ENCODE measurements around the gene ANKK1.

Gene ANKK1

DNA sequence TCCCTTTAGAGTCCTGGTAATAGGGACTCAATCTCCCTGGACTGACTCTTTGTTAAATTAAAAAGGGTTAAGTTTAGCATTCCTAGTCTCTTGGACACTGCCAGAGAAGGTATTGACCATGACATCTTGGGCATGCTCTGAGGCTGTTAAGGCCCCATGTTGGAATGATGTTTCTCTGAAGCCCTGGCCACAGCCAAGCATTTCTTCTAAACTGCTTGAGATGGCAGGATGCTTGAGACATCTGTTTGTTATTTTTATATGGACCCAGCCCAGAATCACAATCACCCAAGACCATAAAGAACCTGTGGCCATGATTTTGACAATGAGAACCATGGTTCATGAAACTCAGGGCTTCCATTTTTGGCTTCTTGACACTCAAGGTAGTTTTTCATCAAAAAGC lies 5.5 kb upstream of the ANKK1 start:
- no peak for DNase-seq

DNA sequence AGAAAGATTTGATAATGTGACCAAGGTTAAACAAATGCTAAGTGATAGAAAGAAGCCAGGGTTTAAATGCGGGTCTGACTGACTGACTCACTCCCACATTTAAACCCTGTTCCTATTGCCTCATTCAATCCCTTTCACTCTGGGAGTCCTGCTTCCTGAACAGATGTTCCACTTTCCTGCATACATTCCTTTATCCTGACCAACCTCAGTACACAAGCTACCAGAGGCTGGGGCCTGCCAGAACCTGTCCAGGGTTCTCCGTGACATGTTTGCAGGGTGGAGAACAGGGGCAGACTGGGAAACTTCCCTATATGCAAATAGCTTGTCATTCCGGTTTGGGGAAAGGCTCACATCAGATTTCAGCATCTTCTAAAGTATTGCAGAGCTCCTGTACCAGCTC lies 3.0 kb upstream of the ANKK1 start:
- no peak for DNase-seq

DNA sequence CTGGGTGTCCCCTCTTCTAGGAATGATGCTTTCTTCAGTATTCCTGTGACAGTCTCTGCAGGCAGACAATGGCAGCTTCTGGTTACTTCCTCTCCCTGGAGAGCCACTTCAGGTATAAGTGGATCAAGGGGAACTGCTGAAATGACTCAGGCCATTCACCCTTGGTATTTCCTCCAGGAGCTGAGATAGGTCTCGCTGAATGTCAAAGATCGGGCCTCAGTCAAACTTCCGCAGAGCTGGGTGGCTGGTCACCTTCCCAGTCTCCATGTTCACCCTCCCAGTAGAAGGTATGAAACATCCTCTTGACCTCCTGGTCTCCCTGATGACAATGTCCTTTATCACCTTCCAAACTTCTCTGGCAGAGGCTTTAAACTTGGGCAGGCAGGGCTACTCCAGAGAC lies 1.8 kb upstream of the ANKK1 start:
- DNase-seq = no peak

DNA sequence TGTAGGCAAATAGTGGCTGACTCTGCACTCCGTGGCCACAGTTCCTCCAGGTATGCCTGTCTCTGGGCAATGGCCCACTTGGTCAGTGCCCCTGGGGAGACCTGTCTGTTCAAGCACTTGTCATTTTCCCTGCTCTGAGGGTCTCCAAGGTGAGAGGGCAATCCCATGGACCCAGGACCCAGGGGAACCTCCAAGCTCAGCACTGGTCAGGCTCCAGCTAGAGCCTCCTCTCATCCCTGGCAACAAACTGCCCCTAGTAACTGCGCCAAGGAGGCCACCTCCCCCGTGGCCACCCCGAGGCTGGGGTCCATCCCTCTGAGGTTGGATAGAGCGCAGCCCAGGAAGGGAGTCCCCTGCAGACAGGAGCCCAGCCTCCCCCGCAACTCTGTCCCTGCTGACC lies 713 bp upstream of the ANKK1 start:
- DNase-seq = no peak

DNA sequence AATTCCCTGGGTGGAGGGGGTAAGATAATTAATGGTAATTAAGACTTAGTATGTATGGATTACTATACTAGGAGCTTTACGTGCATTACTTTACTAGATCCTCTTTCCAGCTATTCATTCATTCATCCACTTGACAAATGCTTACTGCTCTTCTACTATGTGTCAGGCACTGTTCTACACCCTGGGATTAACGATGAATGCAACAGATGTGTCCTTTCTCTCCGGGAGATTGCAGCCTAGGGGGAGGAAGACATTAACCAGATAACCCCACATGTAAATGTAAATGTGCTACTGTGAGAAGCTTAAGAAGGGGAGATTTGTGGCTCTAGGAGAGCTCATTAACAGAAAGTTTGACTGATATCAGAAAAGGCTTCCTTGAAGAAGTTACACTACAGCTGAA lies 1.7 kb downstream of the ANKK1 start:
- no peak for DNase-seq

DNA sequence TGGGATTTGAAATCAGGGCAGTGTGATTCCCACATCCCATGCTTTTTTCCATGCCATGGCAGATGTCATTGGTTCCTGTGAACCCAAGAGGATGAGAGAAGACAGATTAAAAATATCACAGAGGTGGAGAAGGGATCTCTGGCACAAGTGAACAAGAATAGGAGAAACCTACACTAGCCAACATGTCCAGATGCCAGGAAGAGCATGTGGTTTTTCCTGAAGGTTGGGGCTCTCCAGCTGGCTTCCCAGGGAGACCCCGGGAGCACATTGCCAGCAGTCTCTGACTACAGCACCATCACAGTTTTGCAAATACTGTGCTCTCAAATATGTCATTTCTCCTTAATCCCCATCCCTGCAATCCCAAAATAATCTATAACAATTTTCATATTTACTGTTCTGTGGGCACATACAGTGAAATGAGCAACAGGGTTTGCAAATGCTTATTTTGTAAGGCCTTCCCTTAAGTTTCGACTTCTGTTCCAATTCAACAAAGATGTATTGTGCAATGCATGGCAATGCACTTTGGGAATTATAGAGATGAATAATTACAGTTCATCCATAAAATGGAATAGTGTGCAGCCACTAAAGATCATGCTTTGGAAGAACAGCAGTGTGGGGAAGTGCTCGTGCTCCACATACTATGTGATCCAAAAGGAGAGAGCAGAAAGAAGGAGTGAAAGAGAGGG lies 4.8 kb downstream of the ANKK1 start:
- no peak for DNase-seq

DNA sequence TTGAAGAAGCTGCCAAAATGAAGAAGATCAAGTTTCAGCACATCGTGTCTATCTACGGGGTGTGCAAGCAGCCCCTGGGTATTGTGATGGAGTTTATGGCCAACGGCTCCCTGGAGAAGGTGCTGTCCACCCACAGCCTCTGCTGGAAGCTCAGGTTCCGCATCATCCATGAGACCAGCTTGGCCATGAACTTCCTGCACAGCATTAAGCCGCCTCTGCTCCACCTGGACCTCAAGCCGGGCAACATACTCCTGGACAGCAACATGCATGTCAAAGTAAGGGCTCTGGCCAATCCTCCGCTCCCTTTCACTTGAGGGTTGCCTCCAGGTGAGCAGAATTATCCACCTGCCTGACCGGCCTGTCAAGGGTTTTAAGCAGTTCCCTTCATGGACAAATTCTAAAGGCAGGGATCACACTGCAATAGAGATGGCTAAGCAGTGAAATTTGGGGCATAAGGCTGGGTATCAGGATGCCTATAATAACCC lies 6.0 kb downstream of the ANKK1 start:
- DNase-seq = no peak

DNA sequence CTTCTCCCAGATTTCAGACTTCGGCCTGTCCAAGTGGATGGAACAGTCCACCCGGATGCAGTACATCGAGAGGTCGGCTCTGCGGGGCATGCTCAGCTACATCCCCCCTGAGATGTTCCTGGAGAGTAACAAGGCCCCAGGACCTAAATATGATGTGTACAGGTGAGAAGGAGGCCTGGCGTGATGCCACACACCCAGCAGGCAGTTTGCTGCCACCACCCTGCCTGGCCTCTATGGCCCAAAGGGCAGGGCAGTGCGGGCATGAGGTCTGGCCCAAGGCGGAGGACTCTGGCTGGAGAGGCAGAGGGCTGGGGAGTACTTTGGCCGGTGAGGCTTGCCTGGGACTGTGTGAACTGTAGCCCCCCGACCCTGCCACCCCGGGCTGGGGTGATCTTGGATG lies 7.3 kb downstream of the ANKK1 start:
- no peak for DNase-seq

DNA sequence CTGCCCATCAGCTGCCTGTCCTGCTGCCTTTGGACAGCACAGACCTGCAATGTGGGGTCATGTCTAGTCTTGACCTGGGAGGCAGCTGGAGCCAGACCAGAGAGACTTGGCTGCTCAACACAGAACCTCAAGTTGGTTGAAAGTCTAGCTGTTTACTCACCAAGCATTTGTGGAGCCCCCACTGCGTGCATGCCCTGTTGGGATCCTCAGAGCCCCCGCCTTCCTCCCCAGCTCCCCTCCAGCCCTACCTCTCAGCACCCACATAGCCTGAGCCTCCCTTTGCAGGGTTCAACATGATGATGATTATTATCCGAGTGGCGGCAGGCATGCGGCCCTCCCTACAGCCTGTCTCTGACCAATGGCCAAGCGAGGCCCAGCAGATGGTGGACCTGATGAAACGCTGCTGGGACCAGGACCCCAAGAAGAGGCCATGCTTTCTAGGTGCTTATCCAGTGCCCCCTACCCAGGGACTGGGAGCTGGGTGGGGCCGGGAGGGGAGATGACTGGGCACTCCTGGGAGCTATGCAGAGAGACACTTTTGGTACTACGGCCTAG lies 8.3 kb downstream of the ANKK1 start:
- DNase-seq = no peak

DNA sequence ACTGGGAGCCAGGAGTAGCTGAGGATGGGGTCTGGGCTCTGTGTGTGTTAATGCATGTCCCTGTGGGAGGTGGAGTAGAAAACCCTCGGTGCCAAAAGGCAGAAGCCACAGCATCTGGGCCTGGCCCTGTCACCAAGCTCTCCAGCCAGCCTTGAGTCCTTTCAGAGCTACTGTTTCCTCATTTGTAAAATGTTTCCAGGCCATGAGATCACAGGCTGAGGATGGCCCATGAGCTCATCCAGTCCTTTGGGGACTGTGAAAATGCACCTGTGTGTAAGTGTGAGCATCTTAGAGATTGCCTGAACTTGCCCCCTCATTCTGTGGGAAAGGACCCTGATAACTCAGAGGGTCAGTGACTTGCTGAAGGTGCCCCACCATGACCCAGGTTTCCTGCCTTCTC lies 9.1 kb downstream of the ANKK1 start:
- DNase-seq = no peak

DNA sequence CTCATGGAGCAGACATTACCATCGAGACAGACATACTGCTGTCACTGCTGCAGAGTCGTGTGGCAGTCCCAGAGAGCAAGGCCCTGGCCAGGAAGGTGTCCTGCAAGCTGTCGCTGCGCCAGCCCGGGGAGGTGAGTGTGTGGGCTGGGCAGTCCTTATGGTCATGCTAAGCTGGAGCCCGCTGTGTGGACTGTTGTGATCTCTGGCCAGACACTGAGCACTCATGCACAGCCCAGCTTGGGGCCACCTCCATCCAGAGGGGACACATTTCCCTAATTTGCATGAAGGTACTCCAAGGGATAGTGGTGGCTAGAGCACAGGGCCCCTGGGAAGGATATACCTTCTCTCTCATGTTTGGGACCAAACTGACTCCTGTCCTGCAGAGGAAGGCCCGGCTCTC lies 9.6 kb downstream of the ANKK1 start:
- no peak for DNase-seq

DNA sequence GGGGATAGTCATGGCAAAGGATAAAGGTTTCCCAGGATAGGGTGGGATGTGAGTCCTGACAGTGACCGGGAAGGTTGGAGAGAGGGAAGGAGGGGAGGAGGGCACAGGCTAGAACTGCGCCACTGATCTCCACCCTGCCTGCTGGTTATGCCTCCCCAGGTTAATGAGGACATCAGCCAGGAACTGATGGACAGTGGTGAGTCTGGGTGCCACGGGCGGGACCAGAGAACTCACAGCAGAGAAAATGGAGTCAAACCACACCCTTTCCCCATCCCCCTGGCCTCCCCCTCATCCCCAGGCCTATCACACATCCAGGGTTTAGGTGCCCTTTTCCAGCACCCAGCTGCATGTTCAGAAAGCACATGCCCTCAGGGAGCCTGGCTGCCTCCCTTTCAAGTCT lies 10.2 kb downstream of the ANKK1 start:
- DNase-seq = no peak

DNA sequence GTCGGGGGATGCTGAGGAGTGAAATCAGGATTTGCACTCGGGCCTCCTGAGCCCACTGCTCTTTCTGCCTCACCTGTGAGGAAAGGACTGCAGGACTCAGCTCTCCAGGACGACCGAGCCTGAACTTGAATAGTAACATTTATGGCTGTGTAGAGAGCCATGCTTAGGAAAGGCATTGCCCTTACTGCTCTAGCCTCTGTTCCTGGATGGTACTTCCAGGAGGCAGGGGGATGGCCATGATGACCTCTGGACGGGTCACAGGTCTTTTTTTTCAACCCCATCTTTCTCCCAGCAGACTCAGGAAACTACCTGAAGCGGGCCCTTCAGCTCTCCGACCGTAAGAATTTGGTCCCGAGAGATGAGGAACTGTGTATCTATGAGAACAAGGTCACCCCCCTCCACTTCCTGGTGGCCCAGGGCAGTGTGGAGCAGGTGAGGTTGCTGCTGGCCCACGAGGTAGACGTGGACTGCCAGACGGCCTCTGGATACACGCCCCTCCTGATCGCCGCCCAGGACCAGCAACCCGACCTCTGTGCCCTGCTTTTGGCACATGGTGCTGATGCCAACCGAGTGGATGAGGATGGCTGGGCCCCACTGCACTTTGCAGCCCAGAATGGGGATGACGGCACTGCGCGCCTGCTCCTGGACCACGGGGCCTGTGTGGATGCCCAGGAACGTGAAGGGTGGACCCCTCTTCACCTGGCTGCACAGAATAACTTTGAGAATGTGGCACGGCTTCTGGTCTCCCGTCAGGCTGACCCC lies 11.3 kb downstream of the ANKK1 start:
- no peak for DNase-seq

DNA sequence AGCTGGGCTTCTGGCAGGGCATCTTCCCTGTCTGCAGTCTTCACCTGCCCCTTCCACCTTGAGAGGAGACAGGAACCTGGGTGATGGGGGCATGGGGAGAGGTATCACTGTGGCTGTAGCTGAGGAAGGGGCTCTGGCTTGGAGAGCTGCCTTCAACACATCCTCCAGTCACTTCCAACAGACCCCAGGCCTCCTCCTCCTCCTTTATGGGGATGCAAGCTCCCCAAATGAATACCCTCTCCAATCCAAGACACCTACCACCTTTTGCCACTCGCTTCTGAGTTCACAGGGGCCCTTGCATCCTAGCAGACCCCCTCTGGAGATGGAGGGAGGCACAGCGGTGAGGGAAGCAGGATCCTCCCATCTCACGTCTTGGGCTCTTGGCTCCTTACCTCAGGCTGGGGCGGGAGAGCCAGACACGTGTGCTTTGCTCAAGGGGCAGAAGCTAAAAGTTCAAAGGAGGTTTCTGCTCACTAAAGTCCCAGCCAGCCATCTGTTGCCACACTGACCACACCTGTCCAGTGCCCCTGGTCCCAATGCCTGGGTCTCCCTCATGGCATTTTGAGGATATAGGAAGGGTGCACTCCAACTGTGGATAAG lies 13.2 kb downstream of the ANKK1 start:
- no peak for DNase-seq

DNA sequence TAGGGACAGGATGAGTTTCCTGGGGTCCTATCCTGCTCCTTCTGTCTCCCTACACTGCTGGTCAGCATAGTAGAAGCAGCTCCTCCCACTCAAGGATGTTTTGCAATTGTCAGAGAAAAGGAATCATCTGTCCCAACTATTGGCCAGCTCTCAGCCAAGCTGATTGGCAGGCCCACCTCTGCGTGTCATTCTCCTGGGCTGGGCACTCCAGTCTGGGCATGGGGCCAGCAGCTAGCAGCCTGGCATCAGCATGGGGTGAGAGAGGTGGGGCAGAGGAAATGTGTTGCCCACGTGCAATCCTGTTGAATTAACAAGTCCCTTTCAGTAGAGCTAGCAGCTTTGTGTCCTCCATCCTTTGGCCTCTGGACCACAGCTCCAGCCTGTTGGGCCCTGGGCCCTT lies 14.1 kb downstream of the ANKK1 start:
- DNase-seq = no peak

DNA sequence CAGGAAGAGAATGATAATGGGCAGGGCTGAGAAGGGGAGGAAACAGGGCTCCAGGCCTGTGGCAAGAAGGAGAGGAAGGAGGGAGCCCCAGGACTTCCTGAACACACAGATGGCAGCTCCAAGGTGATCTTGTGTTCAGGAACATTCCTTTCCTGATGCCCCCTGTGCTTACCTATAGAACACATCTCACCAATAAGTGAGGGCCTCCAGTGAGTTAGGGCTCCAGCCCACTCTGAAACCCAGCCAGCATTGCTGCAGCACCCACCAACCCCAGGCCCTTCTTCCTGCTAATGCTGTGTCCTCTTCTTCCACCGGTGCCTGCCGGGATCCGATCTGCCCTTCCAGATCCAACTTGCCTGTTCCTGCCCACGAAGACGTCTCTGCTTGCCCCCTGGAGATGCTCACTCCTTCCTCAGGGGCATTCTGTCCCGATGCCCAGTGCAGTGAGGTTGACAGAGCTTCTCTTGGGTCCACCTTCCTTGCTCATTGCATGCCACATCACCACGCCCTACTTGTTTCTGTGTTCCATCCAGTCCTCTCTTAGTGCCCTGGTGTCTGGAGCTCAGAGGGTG lies 17.4 kb downstream of the ANKK1 start:
- DNase-seq = no peak

DNA sequence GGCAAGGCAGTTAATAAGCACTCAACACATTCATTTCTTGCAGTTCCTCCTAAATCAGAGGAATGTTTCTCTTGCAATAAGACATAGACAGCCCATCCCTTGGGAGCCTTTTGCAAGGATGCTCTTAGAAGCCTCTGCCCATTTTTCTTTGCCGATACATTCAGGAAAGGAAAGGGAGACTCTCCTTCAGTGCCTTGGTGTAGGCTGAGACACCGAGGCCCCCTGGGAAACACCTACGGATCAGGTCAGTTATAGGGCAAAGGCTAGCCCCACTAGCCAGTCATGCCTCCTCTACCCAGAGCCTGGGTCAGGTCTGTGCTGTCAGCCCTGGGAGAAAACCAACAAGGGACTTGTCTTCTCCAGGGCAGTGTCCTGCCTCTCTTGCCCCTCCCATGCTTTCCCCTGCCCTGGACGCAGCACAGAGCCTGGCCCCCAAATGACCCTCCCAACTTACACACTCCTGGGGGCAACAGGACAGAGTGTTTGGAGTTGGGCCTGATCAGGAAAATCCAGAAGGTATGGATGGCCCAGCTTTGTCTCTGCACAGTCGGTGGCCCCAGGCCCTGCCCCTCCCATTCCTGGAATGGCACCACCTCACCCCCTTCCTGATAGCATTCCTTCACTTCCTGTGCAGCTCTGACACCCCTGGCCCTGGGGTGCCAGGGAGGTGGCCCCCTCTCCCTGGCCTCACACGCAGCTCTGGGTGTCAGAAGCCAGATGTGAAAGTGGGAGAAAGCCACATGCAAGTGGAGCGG lies 18.3 kb downstream of the ANKK1 start:
- DNase-seq = no peak

DNA sequence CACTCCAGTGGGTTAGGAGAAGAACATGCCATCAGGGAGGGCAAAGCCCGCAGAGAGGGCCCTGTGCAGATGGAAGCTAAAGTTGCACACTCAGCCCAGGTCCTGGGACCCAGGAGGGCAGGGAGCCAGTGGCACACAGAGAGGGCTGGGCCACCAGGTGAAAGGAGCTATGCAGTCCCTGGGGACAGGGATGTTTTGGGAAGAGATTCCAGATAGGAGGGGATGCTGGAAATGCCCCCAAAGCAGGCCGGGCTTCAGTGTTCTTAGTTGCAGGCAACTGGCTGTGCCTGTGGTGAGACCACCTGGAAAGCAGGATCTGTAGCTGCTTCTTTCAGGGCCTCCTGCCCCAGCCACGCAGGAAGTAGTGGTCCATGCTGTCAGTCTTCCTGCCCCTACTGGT lies 19.6 kb downstream of the ANKK1 start:
- DNase-seq = no peak

DNA sequence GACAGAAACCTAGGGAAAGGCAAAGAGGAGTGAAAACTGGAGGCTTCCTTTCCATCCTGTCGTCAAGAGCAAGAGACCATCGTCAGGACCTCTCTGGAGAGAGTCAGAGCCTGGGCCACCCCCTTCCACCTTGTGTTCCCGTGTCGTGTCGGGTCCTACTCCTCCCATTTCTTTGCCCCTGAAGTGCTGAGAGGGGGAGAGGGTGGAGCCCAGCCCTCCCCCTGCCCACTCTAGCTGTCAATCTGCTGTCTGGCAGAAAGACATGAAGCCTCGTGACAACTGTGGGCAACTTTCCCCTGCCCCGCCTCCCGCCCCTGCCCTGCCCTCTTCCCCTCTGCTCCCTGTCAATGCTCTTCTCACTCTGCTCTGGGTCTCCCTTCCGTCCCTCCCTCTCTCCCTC lies 20.6 kb downstream of the ANKK1 start:
- no peak for DNase-seq

DNA sequence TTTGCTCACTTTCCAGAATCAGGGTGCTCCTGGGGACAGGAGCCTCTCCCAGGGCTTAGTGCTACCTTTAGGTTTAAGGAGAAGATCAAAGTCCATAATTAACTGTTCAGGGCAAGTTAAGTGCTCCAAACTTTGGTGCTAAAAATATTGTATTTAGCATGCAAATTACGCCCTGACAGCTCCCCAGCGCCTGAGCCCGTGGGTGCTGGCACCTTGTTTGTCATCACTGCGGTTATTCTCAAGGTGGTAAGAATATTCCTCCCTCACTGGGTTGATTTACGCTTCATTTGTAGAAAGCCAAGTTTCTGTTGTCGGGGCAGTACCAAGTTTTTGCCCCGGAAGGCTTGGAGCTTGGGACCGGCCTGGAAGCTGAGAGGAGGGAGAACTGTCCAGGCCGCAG lies 21.3 kb downstream of the ANKK1 start:
- DNase-seq = no peak

DNA sequence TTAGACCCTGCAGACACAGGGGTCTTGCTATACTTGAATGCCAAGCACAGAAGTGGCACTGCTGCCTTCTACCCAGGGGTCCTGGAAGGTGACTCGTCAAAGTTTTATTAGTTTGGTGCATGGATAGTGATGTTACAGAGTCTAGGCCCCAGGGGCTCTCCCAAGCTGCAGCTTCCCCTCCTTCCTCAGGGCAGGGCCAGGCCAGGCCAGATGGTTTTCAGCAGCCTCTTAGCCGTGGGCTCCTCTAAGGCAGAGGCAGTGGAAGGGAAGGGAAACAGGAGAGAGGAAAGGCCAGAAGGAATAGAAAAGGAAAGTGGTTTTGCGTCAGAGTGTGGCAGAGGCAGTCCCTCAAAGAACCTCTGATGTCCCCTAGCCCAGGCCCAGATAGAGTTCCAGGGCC lies 21.9 kb downstream of the ANKK1 start:
- no peak for DNase-seq

DNA sequence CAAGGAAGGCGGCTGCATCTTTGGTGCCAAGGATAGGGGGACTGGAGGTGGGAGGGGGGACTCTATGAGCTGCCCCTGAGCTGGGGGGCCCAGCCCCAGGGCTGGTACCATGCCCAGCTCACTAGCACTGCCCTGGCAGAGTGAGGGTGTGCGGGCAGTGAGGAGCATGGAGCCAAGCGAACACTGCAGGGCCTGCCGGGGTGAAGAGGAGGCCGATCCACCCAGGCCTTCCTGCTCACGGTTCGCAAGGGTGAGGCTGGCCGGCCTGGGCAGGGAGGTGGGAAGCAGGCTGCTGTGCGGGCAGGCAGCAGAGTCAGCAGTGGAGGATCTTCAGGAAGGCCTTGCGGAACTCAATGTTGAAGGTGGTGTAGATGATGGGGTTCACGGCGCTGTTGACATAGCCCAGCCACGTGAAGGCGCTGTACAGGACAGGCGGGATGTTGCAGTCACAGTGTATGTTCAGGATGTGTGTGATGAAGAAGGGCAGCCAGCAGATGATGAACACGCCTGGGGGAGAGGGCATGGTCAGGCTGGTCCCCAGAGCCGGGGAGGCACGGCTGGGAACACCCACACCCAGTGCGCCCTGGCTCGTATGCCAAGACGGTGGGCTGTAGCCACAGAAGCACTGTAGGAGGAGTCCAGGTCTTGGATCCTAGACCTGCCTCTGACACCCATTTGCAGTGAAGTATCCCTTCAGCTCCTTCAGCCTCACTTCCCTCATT lies 23.0 kb downstream of the ANKK1 start:
- no peak for DNase-seq

All from stimulated activated CD4-positive, alpha-beta T cell treated with anti-CD3 and anti-CD28 coated beads, Interleukin-2, amount 100 ng/mL, for 48 hours (primary cell).